ENCODE data around the gene CEMIP. TPM values are rescaled to one million over a fixed set of nuclear protein-coding genes. Genes with fewer than 3 reads are reported as not detected.

CEMIP gene
- total and polyA plus RNA-seq, 11 donors: 0.04 to 9.6 (median 0.19) TPM

- ATAC-seq (no peak), DNase-seq (no peak)
- TF ChIP-seq POLR2A (IDR thresholded peaks at IDR 0.05) (no peak), CTCF (IDR thresholded peaks at IDR 0.05) (no peak)
- Histone ChIP-seq H3K36me3 (no peaks in the 10 kb centered on the region), H3K9me3 (no peaks in the 10 kb centered on the region), H3K4me1 (peaks cover 0 to 16% (median 0%) of the 10 kb centered on the region in 12 donors), H3K4me3 (no peak overlapping the region), H3K27ac (no peak overlapping the region), H3K27me3 (no peaks in the 10 kb centered on the region)
- intact Hi-C loops (cut with DNase I): no loop called here
- WGBS, 4 donors: 93 to 97% (median 96%) methylated on average over 4 of the region's 4 CpGs
These were observed 150.1 kb downstream of the CEMIP start for GRCh38 chr15:80929225-80929624.

DNA sequence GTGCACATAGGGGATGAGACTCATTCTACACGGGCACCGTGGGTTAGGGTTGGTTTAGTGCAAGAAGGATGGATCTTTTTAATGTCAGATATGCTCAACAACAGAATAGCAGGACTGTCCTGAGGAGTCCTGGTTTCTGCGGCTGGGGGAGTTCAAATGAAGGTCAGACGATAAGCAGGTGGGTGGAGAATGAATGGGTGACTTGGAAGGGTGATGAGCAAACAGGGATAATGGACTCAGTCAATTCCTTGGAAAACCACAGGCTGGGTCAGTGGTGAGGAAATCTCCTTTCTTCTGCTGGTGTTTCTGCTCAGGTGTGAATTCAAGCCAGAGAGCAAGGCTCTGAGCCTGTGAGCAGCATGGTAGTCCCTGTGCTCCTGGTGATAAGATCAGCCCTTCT lies 150.5 kb downstream of the CEMIP start:
- H3K27me3 ChIP-seq: no peaks in the 10 kb centered on the region
- TF ChIP-seq CTCF (IDR thresholded peaks at IDR 0.05): no peak
- TF ChIP-seq POLR2A (IDR thresholded peaks at IDR 0.05): no peak
- DNase-seq (no peak), ATAC-seq (no peak)
- H3K9me3 ChIP-seq: no peaks in the 10 kb centered on the region
- intact Hi-C loops (cut with DNase I): no loop called here
- H3K27ac ChIP-seq: no peak overlapping the region
- H3K36me3 ChIP-seq: no peaks in the 10 kb centered on the region
- WGBS, 4 donors: 79 to 86% (median 83%) methylated on average over 4 of the region's 4 CpGs
- peaks cover 0 to 16% (median under 1%) of the 10 kb centered on the region in 12 donors for H3K4me1 ChIP-seq
- no peak overlapping the region for H3K4me3 ChIP-seq

DNA sequence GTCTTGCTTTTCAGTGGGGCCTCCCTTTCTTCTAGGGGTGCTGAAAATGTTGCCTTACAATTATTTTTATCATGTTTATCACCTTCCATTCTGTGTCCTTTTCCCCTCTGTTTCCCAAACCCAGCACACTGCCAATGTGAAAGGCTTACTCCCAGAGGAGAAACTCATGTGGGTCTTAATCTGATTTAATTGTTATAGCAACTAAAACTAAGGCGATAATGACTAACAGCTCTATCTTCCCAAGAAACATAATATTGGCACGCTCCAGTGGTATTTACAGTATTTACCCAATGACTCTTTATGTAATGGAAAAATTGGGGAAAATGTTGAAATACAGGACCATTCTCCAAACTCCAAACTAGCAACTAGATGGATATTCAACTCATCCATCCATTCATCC lies 152.0 kb downstream of the CEMIP start:
- intact Hi-C loops (cut with DNase I): no loop called here
- 85 to 93% (median 89%) methylated on average over 2 of the region's 2 CpGs for WGBS, 4 donors
- Histone ChIP-seq H3K27me3 (no peaks in the 10 kb centered on the region), H3K36me3 (no peaks in the 10 kb centered on the region), H3K27ac (peak overlapping the region in 1 of 12 donors; percentile 79), H3K4me1 (peaks cover 0 to 25% (median 8%) of the 10 kb centered on the region in 12 donors), H3K9me3 (no peaks in the 10 kb centered on the region), H3K4me3 (no peak overlapping the region)
- DNase-seq (no peak), ATAC-seq (no peak)
- TF ChIP-seq POLR2A (IDR thresholded peaks at IDR 0.05) (no peak), CTCF (IDR thresholded peaks at IDR 0.05) (no peak)

- H3K4me3 ChIP-seq: no peak overlapping the region
- DNase-seq: peak; percentile 25 to 72 (median 32)
- TF ChIP-seq POLR2A (IDR thresholded peaks at IDR 0.05) (no peak), CTCF (IDR thresholded peaks at IDR 0.05) (no peak)
- no peaks in the 10 kb centered on the region for H3K9me3 ChIP-seq
- H3K4me1 ChIP-seq: peaks cover 0 to 25% (median 8%) of the 10 kb centered on the region in 12 donors
- peaks cover 0 to 7% (median 0%) of the 10 kb centered on the region in 9 donors for H3K36me3 ChIP-seq
- no peaks in the 10 kb centered on the region for H3K27me3 ChIP-seq
- peak overlapping the region in 4 of 12 donors; percentile 24 to 79 (median 62) for H3K27ac ChIP-seq
- intact Hi-C loops (cut with DNase I): no loop called here
- peak in 2 of 4 donors; percentile 27 to 28 for ATAC-seq
- WGBS, 4 donors: 91 to 94% (median 93%) methylated on average over 18 to 20 of the region's 20 CpGs
These were observed 152.7 kb downstream of the CEMIP start for GRCh38 chr15:80931721-80932512.
